Naive thymus-derived CD8-positive, alpha-beta T cell (primary cell): Measurements from ENCODE around the gene PGPEP1. TPM values are rescaled to one million over a fixed set of nuclear protein-coding genes. Genes with fewer than 3 reads are reported as not detected.
"Not testable (repeated sequence)": the region's sequence is repeated elsewhere in the genome, so short reads cannot be mapped to it uniquely, and the experiment has no call there.

Source experiments
- ATAC-seq, 2 donors: fragments of 150-1000 bp; cut with Tn5 transposase in 1 of 2; sonication (Bioruptor Pico), chemical (Tn5 transposase) in 1 of 2; 1 replicate in 1 of 2; 2 replicates in 1 of 2; pipeline ENCODE4 v1.10.0; 2021; ENCODE audit warnings: mild to moderate bottlenecking in 2 of 2, moderate library complexity in 2 of 2
- POLR2A ChIA-PET: fragments of 350-600 bp; sonication (Branson Sonifier 250); formaldehyde crosslinking; loops from one replicate; lab custom pipeline; 2021; ENCODE audit warnings: antibody characterized with exemption; lab: Charles Lee
- DNase-seq, 10 donors: peaks; one replicate each; pipeline versions ENCODE4 v3.0.0 to v3.0.0-alpha.2; 2020 to 2022
- H3K27ac Mint-ChIP-seq, 10 donors: one replicate each; pipeline ENCODE4 v1.8.0; 2020 to 2022; ENCODE audit warnings: mild to moderate bottlenecking in 10 of 10, mixed read lengths in 10 of 10, moderate library complexity in 4 of 10, inconsistent platforms in 1 of 10
- H3K27me3 Mint-ChIP-seq, 5 donors: one replicate each; pipeline ENCODE4 v1.8.0; 2021 to 2022; ENCODE audit warnings: mixed read lengths in 5 of 5
- H3K36me3 Mint-ChIP-seq, 3 donors: one replicate each; pipeline ENCODE4 v1.8.0; 2020 to 2022; ENCODE audit warnings: mixed read lengths in 3 of 3, mild to moderate bottlenecking in 2 of 3, inconsistent platforms in 1 of 3
- H3K4me1 Mint-ChIP-seq, 4 donors: one replicate each; pipeline ENCODE4 v1.8.0; 2021 to 2022; ENCODE audit warnings: mixed read lengths in 4 of 4
- H3K4me3 Mint-ChIP-seq, 10 donors: one replicate each; pipeline ENCODE4 v1.8.0; 2020 to 2022; ENCODE audit warnings: mild to moderate bottlenecking in 10 of 10, mixed read lengths in 10 of 10, moderate library complexity in 6 of 10, inconsistent platforms in 1 of 10
- H3K9me3 Mint-ChIP-seq, 9 donors: one replicate each; pipeline ENCODE4 v1.8.0; 2020 to 2022; ENCODE audit warnings: mixed read lengths in 9 of 9, mild to moderate bottlenecking in 3 of 9, inconsistent platforms in 1 of 9, moderate library complexity in 1 of 9
- polyA plus RNA-seq, 3 donors: library from polyadenylated mRNA; unstranded; fragments of 300-500 nt; fragmentation: Illumina TruSeq; gene quantifications; one replicate each; pipeline ENCODE4 v1.2.3, GENCODE V29; 2021
- total RNA-seq, 8 experiments: library from RNA in 2 of 8; stranded (reverse) in 2 of 8; gene quantifications; one replicate each; pipeline ENCODE4 v1.2.3 and lab custom pipeline; 2021 to 2026

PGPEP1 gene
- total and polyA plus RNA-seq, 5 experiments from 2014 or later = 9.3 to 61.0 (median 11.9) TPM

DNA sequence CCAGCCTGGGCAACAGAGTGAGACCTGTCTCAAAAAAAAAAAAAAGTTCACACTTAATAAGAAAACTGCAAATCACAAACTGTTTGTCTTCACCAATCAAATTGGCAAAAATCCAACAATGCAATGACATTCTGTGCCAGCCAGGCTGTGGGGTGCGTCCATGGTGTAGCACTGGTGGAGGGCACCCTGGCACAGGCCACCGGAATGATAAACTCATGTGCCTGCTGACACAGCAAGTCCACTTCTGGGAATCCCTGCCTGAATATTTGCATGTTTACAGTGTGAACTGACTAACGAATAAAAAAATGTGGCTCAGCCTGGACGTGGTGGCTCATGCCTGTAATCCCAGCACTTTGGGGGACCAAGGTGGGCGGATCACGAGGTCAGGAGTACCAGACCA, 58.6 kb downstream of the PGPEP1 start:
- H3K27ac Mint-ChIP-seq = peak overlapping the region in 1 of 10 donors; percentile 1
- peaks cover under 1 to 40% (median 7%) of the 10 kb centered on the region in 5 donors for H3K27me3 Mint-ChIP-seq
- H3K4me1 Mint-ChIP-seq = peaks cover 3 to 26% (median 7%) of the 10 kb centered on the region in 4 donors
- H3K9me3 Mint-ChIP-seq = no peaks in the 10 kb centered on the region
- no peak overlapping the region for H3K4me3 Mint-ChIP-seq
- POLR2A ChIA-PET = no interaction called here
- DNase-seq (no peak), ATAC-seq (no peak)
- H3K36me3 Mint-ChIP-seq = no peaks in the 10 kb centered on the region

DNA sequence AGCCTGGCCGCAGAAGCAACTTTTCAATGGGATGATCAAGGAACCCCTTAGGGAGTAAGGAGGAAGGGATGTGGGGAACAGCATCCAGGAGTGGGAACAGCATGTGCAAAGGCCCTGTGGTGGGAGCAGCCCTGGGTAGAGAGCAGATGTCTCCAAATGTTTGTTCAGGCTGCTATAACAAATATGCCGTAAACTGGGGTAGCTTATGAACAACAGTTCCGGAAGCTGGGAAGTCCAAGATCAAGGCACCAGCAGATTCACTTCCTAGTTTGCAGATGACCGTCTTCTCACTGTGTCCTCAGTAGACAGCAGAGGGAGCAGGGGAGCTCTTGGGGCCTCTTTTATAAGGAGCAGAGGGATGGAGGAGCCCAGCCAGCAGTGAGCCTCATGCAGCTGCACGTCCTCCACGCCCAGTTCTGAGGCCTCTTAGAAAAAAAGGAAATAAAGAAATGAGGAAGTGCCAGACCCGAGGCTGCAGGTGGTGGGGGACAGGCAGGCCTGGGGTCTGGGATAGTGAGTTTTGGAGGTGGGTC, 61.2 kb downstream of the PGPEP1 start:
- POLR2A ChIA-PET = interaction anchor here (1.2 kb wide), 1 partner anchor 17 kb away, joined by 3 read pairs; no protein-coding TSS in a partner anchor
- Mint-ChIP-seq H3K27me3 (peaks cover 0 to 22% (median 5%) of the 10 kb centered on the region in 5 donors), H3K9me3 (no peaks in the 10 kb centered on the region), H3K4me3 (peak overlapping the region in 1 of 10 donors; percentile 11), H3K36me3 (no peaks in the 10 kb centered on the region), H3K4me1 (peaks cover 3 to 26% (median 7%) of the 10 kb centered on the region in 4 donors), H3K27ac (peak overlapping the region in 3 of 10 donors; percentile 36 to 71 (median 38))
- ATAC-seq (no peak), DNase-seq (no peak)

DNA sequence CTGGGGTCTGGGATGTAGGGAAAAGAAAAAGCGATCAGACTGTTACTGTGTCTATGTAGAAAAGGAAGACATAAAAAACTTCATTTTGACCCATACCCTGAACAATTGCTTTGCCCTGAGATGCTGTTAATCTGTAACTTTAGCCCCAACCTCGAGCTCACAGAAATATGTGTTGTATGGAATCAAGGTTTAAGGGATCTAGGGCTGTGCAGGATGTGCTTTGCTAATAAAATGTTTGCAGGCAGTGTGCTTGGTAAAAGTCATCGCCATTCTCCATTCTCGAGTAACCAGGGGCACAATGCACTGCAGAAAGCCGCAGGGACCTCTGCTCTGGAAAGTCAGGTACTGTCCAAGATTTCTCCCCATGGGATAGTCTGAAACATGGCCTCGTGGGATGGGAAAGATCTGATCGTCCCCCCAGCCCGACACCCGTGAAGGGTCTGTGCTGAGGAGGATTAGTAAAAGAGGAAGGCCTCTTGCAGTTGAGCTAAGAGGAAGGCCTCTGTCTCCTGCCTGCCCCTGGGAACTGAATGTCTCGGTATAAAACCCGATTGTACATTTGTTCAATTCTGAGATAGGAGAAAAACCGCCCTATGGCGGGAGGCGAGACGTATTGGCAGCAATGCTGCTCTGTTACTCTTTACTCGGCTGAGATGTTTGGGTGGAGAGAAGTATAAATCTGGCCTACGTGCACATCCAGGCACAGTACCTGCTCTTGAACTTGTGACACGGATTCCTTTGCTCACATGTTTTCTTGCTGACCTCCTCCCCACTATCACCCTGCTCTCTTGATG, 62.3 kb downstream of the PGPEP1 start:
- not testable (repeated sequence) for H3K36me3 Mint-ChIP-seq, DNase-seq, ATAC-seq, H3K9me3 Mint-ChIP-seq
- peaks cover 2 to 23% (median 3%) of the 10 kb centered on the region in 4 donors for H3K4me1 Mint-ChIP-seq
- H3K4me3 Mint-ChIP-seq = peak overlapping the region in 1 of 10 donors; percentile 64
- H3K27me3 Mint-ChIP-seq = peaks cover 0 to 13% (median 2%) of the 10 kb centered on the region in 5 donors
- POLR2A ChIA-PET = interaction anchor here (1.2 kb wide), 1 partner anchor 16 kb away, joined by 3 read pairs; no protein-coding TSS in a partner anchor
- H3K27ac Mint-ChIP-seq = peak overlapping the region in 2 of 10 donors; percentile 21 to 31

DNA sequence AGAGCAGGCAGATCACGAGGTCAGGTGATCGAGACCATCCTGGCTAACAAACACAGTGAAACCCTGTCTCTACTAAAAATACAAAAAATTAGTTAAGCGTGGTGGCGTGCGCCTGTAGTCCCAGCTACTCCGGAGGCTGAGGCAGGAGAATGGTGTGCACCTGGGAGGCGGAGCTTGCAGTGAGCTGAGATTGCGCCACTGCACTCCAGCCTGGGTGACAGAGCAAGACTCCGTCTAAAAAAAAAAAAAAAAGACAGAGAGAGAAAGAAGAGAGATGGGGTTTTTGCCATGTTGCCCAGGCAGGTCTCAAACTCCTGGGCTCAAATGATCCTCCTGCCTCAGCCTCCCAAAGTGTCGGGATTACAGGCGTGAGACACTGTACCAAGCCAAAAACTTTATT, 65.4 kb downstream of the PGPEP1 start:
- H3K4me1 Mint-ChIP-seq = peaks cover 0 to 26% (median 4%) of the 10 kb centered on the region in 4 donors
- H3K27ac Mint-ChIP-seq, ATAC-seq, H3K36me3 Mint-ChIP-seq, H3K4me3 Mint-ChIP-seq, H3K9me3 Mint-ChIP-seq, H3K27me3 Mint-ChIP-seq, DNase-seq: not testable (repeated sequence)
- POLR2A ChIA-PET = interaction anchor here (0.7 kb wide), 1 partner anchor 73 kb away, joined by 5 read pairs; no protein-coding TSS in a partner anchor

DNA sequence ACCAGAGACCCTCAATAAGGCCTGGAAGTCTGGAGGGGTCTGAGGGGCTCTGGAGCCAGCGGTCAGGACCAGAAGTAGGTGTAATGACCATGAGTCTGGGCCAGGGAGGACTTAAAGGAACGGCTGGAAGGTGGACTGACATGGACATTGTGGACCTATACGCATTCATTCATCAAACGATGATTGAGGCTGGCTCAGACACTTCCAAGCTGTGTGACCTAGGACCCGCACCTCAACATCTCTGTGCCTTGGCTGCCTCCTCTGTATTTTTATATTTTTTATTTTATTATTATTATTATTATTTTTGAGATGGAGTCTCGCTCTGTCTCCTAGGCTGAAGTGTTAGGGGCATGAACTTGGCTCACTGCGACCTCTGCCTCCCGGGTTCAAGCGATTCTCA, 66.4 kb downstream of the PGPEP1 start:
- DNase-seq (no peak), ATAC-seq (no peak)
- POLR2A ChIA-PET = no interaction called here
- Mint-ChIP-seq H3K36me3 (no peaks in the 10 kb centered on the region), H3K9me3 (no peaks in the 10 kb centered on the region), H3K4me1 (peaks cover 0 to 19% (median 4%) of the 10 kb centered on the region in 4 donors), H3K4me3 (no peak overlapping the region), H3K27me3 (peaks cover 0 to 7% (median 3%) of the 10 kb centered on the region in 5 donors), H3K27ac (no peak overlapping the region)

DNA sequence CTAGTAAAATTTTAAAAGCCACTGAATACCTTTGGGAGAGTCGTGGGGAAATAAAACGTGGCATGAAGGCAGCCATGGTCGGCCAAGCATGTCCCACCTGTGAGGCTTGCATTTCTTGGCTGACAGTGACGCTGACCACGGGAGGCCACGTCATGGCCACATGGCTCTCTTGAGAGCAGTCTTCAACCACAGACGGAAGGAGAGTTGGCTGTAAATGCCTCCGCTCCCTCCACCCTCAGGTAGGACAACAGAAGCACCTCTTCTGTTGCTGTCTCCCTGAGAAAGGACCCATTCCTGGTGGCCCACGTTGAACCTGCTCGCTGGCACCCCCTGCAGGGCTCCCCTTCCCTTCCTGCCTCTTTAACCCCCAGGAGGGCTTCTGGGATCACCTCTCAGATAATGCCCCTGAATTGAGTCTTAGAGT, 67.7 kb downstream of the PGPEP1 start:
- ATAC-seq (peak in 1 of 2 donors; percentile 32), DNase-seq (no peak)
- peaks cover 0 to 12% (median 4%) of the 10 kb centered on the region in 4 donors for H3K4me1 Mint-ChIP-seq
- H3K27ac Mint-ChIP-seq = no peak overlapping the region
- peaks cover 2 to 13% (median 4%) of the 10 kb centered on the region in 5 donors for H3K27me3 Mint-ChIP-seq
- no peak overlapping the region for H3K4me3 Mint-ChIP-seq
- POLR2A ChIA-PET = no interaction called here
- no peaks in the 10 kb centered on the region for H3K36me3 Mint-ChIP-seq
- no peaks in the 10 kb centered on the region for H3K9me3 Mint-ChIP-seq

DNA sequence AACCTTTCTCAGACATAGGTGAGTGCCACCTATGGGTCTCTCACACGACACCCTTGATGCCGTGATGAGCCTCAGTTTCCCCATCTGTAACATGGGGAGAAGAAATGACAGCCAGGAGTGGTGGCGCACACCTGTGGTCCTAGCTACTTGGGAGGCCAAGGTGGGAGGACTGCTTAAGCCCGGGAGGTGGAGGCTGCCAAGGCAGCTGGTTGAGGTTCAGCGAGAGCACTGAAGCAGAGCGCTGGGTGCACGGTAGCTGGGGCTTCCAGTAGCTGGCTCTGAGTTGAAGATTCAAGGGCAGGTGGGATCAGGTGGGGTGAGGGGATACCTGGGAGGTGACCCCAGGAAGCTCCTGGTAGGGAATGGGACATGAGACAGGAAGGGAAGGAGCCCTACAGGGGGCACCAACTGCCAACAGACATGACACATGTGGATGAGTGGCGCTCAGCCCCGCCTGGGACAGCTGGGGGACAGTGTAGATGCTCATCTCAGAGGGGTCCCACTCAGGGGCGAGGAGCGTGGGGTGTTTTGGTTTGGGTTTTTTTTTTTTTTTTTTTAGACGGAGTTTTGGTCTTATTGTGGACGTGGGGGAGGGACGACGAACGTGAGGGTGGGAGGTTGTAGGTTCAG, 72.3 kb downstream of the PGPEP1 start:
- no peaks in the 10 kb centered on the region for H3K9me3 Mint-ChIP-seq
- no peaks in the 10 kb centered on the region for H3K36me3 Mint-ChIP-seq
- no peak overlapping the region for H3K4me3 Mint-ChIP-seq
- no peak for DNase-seq
- ATAC-seq = no peak
- H3K27ac Mint-ChIP-seq = peak overlapping the region in 1 of 10 donors; percentile 43
- peaks cover 15 to 44% (median 35%) of the 10 kb centered on the region in 4 donors for H3K4me1 Mint-ChIP-seq
- H3K27me3 Mint-ChIP-seq = peaks cover 2 to 39% (median 9%) of the 10 kb centered on the region in 5 donors
- POLR2A ChIA-PET = interaction anchor here (0.7 to 1.1 kb wide), 4 partner anchors 13 to 617 kb away, joined by 3 to 6 read pairs (median 4); no protein-coding TSS in a partner anchor

DNA sequence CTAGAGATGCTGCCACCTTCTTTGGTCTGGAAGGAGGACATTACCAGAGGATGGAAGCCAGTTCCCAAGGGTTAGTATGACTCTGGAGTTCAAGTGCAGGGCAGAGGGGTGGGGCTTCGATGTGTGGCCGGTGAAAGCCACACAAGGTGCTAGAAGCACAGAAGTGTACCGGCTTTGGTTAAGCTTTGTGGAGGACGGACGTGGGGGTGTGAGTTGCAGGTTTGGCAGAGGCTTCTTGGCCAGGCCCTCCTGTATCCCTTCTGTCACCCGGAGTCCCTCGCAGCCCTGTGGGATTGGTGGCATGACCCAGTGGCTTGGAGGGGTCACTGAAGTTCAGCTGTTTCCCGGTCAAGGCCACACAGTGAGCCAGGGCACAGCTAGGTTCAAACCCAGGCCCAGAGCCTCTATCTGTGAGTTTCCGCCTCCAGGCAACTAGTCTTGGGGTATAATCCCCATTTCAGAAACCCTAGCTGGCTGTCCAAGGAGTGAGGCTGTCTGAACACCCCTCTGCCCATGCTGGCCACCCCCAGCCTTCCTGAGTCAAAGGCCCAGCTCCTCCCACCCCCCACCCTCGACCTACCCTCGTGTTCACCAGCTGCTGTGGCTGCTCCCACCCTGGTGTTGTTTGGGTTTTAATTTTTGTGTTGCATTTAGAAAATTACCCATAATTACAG, 74.2 kb downstream of the PGPEP1 start:
- H3K36me3 Mint-ChIP-seq = no peaks in the 10 kb centered on the region
- peak overlapping the region in 4 of 10 donors; percentile 19 to 87 (median 62) for H3K27ac Mint-ChIP-seq
- H3K4me1 Mint-ChIP-seq = peaks cover 26 to 52% (median 48%) of the 10 kb centered on the region in 4 donors
- H3K27me3 Mint-ChIP-seq = peaks cover 2 to 49% (median 13%) of the 10 kb centered on the region in 5 donors
- H3K4me3 Mint-ChIP-seq = peak overlapping the region in 6 of 10 donors; percentile 28 to 66 (median 50)
- ATAC-seq (no peak), DNase-seq (no peak)
- no peaks in the 10 kb centered on the region for H3K9me3 Mint-ChIP-seq
- POLR2A ChIA-PET = interaction anchor here (0.8 to 3.5 kb wide), 7 partner anchors 7 to 134 kb away, joined by 3 to 21 read pairs (median 3); partner anchors contain the start of gene JUND

DNA sequence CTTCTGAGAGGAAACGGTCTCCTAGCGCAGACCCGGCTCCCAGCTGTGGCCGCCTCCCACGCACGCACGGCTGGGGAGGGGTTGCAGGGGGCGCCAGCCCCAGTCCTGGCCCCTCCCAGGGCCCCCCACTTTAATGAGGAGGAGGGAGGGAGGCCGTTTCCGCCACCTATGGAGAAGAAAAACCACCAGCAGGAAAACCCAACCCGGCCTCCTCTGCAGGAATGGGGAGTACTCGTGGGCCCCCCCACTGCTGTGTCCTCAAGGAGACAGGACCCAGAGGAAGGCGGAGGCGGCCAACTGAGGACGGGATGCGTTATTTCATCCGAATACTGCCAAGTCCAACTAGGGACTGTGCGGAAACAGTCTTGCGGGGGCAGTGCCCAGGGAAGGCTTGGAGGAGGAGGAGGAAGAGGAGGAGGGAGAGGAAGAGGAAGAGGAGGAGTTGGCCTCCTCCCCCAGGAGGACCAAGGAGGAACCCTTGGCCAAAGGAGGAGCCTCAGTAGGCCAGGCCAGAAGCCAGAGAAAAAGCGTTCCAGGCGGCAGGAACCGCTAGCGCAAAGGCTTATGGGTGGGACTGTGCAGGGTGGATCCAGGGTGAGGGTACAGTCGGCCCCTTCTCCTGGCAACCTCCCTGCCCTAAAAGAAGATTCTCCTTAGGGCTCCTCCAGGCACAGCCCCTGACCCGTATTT, 74.9 kb downstream of the PGPEP1 start:
- peak overlapping the region in 5 of 10 donors; percentile 3 to 75 (median 51) for H3K27ac Mint-ChIP-seq
- POLR2A ChIA-PET = interaction anchor here (0.9 to 3.5 kb wide), 5 partner anchors 9 to 135 kb away, joined by 3 to 21 read pairs (median 3); partner anchors contain the start of gene JUND
- no peaks in the 10 kb centered on the region for H3K36me3 Mint-ChIP-seq
- H3K4me3 Mint-ChIP-seq = peak overlapping the region in 8 of 10 donors; percentile 13 to 85 (median 60)
- H3K27me3 Mint-ChIP-seq = peaks cover 2 to 49% (median 13%) of the 10 kb centered on the region in 5 donors
- H3K9me3 Mint-ChIP-seq = no peaks in the 10 kb centered on the region
- peaks cover 28 to 53% (median 52%) of the 10 kb centered on the region in 4 donors for H3K4me1 Mint-ChIP-seq
- ATAC-seq = no peak
- no peak for DNase-seq

DNA sequence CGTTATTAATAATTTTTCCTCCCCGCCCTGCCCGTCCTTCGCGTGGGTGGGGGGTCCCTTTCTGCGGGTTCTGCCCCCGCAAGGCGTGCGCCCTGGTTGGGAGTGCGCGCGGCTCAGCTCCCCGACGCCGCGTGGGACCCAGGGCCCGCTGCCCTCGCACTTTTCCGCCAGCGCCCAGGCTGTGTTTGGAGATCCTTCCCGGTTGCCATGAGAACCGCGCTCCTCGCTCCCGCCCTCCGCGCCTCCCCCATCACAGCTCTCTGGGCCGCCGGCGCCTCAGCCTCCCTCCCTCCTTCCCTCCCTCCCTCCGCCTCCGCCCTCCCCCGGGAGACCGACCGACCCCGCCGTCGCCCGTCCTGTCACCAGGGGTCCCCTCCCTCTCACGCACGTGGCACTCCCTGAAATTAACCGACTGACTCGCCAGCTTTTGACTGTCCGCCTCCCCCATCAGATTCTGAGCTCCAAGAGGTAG, 76.4 kb downstream of the PGPEP1 start:
- peaks cover 0 to 43% (median 9%) of the 10 kb centered on the region in 5 donors for H3K27me3 Mint-ChIP-seq
- H3K36me3 Mint-ChIP-seq = no peaks in the 10 kb centered on the region
- peaks cover 34 to 63% (median 63%) of the 10 kb centered on the region in 4 donors for H3K4me1 Mint-ChIP-seq
- H3K4me3 Mint-ChIP-seq = peak overlapping the region; percentile 69 to 85 (median 78)
- ATAC-seq = peak; percentile 18 to 29
- H3K9me3 Mint-ChIP-seq = no peaks in the 10 kb centered on the region
- POLR2A ChIA-PET = interaction anchor here (0.7 to 4.9 kb wide), 4 partner anchors 9 to 406 kb away, joined by 3 to 50 read pairs (median 12); partner anchors contain the start of gene JUND
- H3K27ac Mint-ChIP-seq = peak overlapping the region in 8 of 10 donors; percentile 34 to 90 (median 62)
- DNase-seq = peak in 8 of 10 donors; percentile 40 to 73 (median 48)
